Hepatocyte (in vitro differentiated cells): ENCODE results near the gene PNPLA7.

Experiments used
- CTCF ChIP-seq: fragments of 200-600 bp; sonication (generic); IDR thresholded peaks from 2 replicates; pipeline ENCODE4 v1.5.1; 2016; ENCODE audit warnings: antibody characterized with exemption, mild to moderate bottlenecking; ENCODE audit not compliant: poor library complexity
- EZH2 ChIP-seq: fragments of 200-600 bp; sonication (generic); IDR thresholded peaks from 2 replicates; pipeline ENCODE4 v1.6.1; 2016; ENCODE audit warnings: antibody characterized with exemption, mild to moderate bottlenecking, borderline replicate concordance

GRCh38 chr9:137556069-137556838 is 6.1 kb upstream of the PNPLA7 start:
- TF ChIP-seq EZH2 (no peak), CTCF (no peak)
